Stimulated activated naive CD8-positive, alpha-beta T cell treated with anti-CD3 and anti-CD28 coated beads, Interleukin-15, Interleukin-2, amounts not matched to agents 100 ng/mL and 50 ng/mL, for 24 hours (primary cell): ENCODE data around the gene TAB2.
"Not testable (repeated sequence)": the region's sequence is repeated elsewhere in the genome, so short reads cannot be mapped to it uniquely, and the experiment has no call there.

ENCODE experiments used
- H3K27ac Mint-ChIP-seq: one replicate; pipeline ENCODE4 v1.8.0; 2021; ENCODE audit warnings: mild to moderate bottlenecking, mixed read lengths
- H3K27me3 Mint-ChIP-seq: one replicate; pipeline ENCODE4 v1.8.0; 2021; ENCODE audit warnings: mixed read lengths
- H3K36me3 Mint-ChIP-seq: one replicate; pipeline ENCODE4 v1.8.0; 2021; ENCODE audit warnings: low read depth, mixed read lengths
- H3K4me1 Mint-ChIP-seq: one replicate; pipeline ENCODE4 v1.8.0; 2021; ENCODE audit warnings: low read depth, mixed read lengths
- H3K4me3 Mint-ChIP-seq: one replicate; pipeline ENCODE4 v1.8.0; 2021; ENCODE audit warnings: mild to moderate bottlenecking, mixed read lengths
- H3K9me3 Mint-ChIP-seq: one replicate; pipeline ENCODE4 v1.8.0; 2021; ENCODE audit warnings: mixed read lengths

The TAB2 gene

DNA sequence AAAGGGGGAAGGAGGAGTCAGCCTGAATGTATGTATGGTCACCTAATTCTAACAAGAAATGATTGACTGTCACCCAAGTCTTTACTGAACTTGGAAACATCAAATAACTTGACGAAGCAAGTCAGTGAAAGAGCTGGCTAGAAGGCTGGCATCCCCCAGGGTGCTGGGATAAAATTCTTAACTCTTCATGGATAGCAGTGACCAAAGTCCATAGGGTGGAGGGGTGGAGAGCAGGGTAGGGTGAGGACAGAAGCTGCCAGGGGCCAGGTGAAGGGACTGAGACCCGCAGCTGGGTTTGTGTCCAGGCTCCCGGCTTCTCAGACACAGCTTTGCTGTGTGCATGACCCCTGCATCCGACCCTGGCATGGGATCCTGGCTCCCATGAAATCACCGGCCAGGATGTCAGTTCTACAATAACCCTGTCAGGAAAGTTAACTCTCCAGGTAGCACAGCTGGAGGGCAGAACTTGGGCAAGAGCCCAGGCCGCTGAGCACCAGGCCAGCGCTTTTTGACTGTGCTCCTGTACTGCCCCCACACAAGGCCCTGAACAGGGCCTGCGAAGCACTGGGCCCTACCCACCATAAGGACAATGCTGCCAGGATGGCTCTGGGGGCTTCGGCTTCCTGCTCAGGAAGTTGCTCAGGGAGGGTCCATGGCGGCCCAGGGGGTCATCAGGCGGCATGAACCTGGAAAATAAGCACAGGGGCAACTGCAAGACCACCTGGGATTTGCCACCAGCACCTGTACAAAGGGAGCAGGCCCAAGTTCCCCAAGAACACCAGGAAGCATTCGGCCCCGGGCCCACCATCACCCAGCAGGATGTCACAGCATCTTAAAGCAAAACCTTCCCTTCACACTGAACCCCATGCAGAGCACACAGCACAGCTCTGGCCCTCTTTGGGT is 134.8 kb downstream of the TAB2 start:
- H3K36me3 Mint-ChIP-seq: peaks cover 22% of the 10 kb centered on the region
- H3K4me1 Mint-ChIP-seq: peaks cover 3% of the 10 kb centered on the region
- H3K27me3 Mint-ChIP-seq: no peaks in the 10 kb centered on the region

GRCh38 chr6:149453597-149454345 is 136.3 kb downstream of the TAB2 start:
- Mint-ChIP-seq H3K9me3 (no peaks in the 10 kb centered on the region), H3K4me1 (peaks cover 11% of the 10 kb centered on the region), H3K36me3 (peaks cover 30% of the 10 kb centered on the region), H3K27ac (no peak overlapping the region), H3K27me3 (no peaks in the 10 kb centered on the region), H3K4me3 (no peak overlapping the region)

More for the DNA sequence above, 134.8 kb downstream of the TAB2 start:
- Mint-ChIP-seq H3K9me3 (no peaks in the 10 kb centered on the region), H3K4me3 (no peak overlapping the region), H3K27ac (no peak overlapping the region)

GRCh38 chr6:149454346-149454848 is 136.9 kb downstream of the TAB2 start:
- Mint-ChIP-seq H3K27me3 (no peaks in the 10 kb centered on the region), H3K4me3 (no peak overlapping the region), H3K27ac (no peak overlapping the region), H3K36me3 (peaks cover 35% of the 10 kb centered on the region), H3K9me3 (no peaks in the 10 kb centered on the region), H3K4me1 (peaks cover 18% of the 10 kb centered on the region)

DNA sequence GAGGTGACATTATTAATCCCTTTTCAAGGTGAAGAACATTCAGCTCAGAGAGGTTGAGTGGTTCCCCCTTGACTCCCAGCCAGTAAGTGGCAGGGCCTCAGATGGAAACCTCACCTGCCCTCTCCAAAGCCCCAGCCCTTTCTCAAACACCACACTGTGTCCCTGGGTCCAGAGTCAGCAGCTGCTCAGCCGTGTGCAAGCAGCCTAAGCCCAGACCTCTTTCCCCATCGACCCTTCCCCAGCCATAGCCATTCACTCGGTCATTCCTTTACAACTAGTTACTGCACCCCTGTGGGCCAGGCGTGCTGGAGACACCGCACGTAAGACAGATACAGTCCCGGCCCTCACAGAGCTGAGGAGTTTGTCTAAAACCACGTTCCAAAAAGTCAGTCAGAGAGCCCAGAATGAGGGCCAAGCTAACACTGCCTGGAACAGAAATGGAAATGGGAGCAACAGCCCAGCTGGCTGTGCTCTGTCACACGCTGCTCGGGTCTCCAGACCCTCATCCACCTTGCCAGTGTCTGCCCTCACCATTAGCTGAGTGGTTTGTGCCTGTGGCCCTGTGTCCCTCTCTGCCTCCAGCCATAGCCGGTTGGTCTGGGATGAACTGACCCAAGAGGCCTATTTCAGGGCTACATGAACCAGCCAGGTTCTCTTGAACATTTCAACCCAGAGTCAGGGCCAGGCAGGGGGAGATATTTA is 137.7 kb downstream of the TAB2 start:
- H3K9me3 Mint-ChIP-seq: no peaks in the 10 kb centered on the region
- H3K27me3 Mint-ChIP-seq: no peaks in the 10 kb centered on the region
- no peak overlapping the region for H3K27ac Mint-ChIP-seq
- H3K4me1 Mint-ChIP-seq: peaks cover 19% of the 10 kb centered on the region
- peaks cover 35% of the 10 kb centered on the region for H3K36me3 Mint-ChIP-seq
- H3K4me3 Mint-ChIP-seq: no peak overlapping the region

DNA sequence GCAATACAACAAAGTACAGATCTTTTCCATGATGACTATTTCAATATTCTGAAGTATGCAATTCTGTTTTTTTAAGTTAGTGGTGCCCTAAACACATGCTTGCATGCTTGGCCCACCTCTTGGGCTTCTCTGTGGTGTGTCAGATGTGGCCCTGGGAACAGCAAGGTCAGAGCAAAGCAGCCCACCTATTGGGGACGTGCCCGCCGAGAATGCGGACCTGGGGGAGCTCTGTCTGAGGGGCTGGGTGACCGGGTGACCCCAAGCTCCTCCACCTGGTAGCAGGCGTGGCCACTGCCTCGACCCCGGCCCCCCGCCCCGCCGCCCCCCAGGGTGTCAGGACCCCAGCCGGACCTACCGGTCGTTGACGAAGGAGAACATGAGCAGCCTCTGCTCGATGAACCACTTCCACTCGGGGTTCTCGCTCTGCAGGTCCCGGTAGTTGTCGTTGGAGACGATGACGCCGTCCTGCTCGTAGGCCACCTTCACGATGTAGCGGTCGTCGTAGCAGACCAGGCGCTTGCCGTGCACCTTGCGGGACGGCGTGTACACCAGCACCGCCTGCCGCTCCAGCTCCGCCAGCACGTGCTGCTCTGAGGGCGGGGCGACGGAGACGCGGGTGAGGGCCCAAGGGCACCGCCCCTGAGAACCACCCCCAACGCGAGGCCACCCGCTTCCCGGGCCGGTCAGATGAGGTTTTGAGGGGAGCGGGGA is 139.0 kb downstream of the TAB2 start:
- Mint-ChIP-seq H3K4me3 (no peak overlapping the region), H3K27ac (no peak overlapping the region), H3K9me3 (no peaks in the 10 kb centered on the region), H3K36me3 (peaks cover 44% of the 10 kb centered on the region), H3K4me1 (peaks cover 19% of the 10 kb centered on the region), H3K27me3 (no peaks in the 10 kb centered on the region)

DNA sequence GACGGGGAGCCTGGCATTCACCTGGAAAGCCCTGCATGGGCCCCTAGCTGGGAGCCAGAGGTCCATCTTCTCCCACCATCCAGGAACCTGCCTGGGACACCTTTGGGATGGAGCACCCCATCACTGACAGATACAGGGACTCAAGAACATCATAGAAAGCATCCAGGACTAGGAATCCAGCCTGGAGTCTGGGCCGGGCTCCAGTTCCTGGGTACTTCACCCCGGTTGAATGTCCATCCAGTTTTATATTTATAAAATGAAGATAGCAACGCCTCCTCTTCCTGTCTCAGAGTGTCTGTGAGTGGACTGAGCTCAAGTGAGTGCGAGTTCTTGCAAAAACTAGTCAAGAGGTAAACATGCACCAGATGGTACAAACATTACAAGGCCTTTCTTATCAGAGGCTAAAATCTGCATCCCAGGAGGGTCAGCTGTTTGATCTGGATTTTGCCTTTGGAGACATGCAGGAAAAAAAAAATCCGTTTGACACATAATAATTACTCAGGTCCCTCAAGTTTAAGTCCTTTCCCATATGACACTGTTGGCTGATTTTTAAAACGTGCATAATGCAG is 139.9 kb downstream of the TAB2 start:
- no peak overlapping the region for H3K27ac Mint-ChIP-seq
- peaks cover 19% of the 10 kb centered on the region for H3K4me1 Mint-ChIP-seq
- H3K27me3 Mint-ChIP-seq: no peaks in the 10 kb centered on the region
- H3K4me3 Mint-ChIP-seq: no peak overlapping the region
- peaks cover 49% of the 10 kb centered on the region for H3K36me3 Mint-ChIP-seq
- no peaks in the 10 kb centered on the region for H3K9me3 Mint-ChIP-seq

GRCh38 chr6:149458196-149458595 is 140.7 kb downstream of the TAB2 start:
- no peaks in the 10 kb centered on the region for H3K9me3 Mint-ChIP-seq
- H3K27ac Mint-ChIP-seq: no peak overlapping the region
- no peaks in the 10 kb centered on the region for H3K27me3 Mint-ChIP-seq
- peaks cover 48% of the 10 kb centered on the region for H3K36me3 Mint-ChIP-seq
- peaks cover 24% of the 10 kb centered on the region for H3K4me1 Mint-ChIP-seq
- no peak overlapping the region for H3K4me3 Mint-ChIP-seq

GRCh38 chr6:149458806-149459205 is 141.3 kb downstream of the TAB2 start:
- H3K36me3 Mint-ChIP-seq: peaks cover 50% of the 10 kb centered on the region
- H3K4me3 Mint-ChIP-seq: no peak overlapping the region
- peaks cover 31% of the 10 kb centered on the region for H3K4me1 Mint-ChIP-seq
- no peak overlapping the region for H3K27ac Mint-ChIP-seq
- H3K9me3 Mint-ChIP-seq: no peaks in the 10 kb centered on the region
- H3K27me3 Mint-ChIP-seq: no peaks in the 10 kb centered on the region

DNA sequence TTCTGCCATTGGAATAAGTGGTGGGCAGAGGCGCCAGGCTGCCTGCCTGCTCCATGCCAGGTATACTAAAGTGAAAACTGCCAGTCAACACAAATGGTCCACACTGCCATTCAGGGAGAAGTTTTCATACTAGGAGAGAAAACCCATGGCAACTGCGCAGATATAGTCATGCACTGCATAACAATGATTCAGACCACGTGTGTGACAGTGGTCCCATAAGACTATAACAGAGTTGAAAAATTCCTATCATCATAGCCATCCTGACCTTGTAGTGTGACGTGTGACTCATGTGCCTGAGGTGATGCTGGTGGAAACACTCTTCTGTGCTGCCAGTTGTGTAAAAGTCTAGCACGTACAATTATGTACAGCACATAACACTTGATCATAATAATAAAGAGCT is 142.2 kb downstream of the TAB2 start:
- no peaks in the 10 kb centered on the region for H3K9me3 Mint-ChIP-seq
- no peaks in the 10 kb centered on the region for H3K27me3 Mint-ChIP-seq
- peaks cover 40% of the 10 kb centered on the region for H3K4me1 Mint-ChIP-seq
- no peak overlapping the region for H3K27ac Mint-ChIP-seq
- H3K36me3 Mint-ChIP-seq: peaks cover 59% of the 10 kb centered on the region
- H3K4me3 Mint-ChIP-seq: no peak overlapping the region

GRCh38 chr6:149460249-149460648 is 142.7 kb downstream of the TAB2 start:
- Mint-ChIP-seq H3K36me3 (peaks cover 59% of the 10 kb centered on the region), H3K4me1 (peaks cover 45% of the 10 kb centered on the region)
- not testable (repeated sequence) for H3K4me3 Mint-ChIP-seq, H3K27ac Mint-ChIP-seq, H3K27me3 Mint-ChIP-seq, H3K9me3 Mint-ChIP-seq
